Measurements from ENCODE around the gene ARID3C.

- TF ChIP-seq, protein P1, sequence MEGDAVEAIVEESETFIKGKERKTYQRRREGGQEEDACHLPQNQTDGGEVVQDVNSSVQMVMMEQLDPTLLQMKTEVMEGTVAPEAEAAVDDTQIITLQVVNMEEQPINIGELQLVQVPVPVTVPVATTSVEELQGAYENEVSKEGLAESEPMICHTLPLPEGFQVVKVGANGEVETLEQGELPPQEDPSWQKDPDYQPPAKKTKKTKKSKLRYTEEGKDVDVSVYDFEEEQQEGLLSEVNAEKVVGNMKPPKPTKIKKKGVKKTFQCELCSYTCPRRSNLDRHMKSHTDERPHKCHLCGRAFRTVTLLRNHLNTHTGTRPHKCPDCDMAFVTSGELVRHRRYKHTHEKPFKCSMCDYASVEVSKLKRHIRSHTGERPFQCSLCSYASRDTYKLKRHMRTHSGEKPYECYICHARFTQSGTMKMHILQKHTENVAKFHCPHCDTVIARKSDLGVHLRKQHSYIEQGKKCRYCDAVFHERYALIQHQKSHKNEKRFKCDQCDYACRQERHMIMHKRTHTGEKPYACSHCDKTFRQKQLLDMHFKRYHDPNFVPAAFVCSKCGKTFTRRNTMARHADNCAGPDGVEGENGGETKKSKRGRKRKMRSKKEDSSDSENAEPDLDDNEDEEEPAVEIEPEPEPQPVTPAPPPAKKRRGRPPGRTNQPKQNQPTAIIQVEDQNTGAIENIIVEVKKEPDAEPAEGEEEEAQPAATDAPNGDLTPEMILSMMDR (conservative IDR thresholded peaks at IDR 0.05 in 1 of 2, IDR thresholded peaks at IDR 0.05 in 1 of 2; ENCODE audit: extremely low read depth in 1 of 2, insufficient read depth in 1 of 2, low read depth in 1 of 2, low read length in 2 of 2) = no peak
- no peak for TF ChIP-seq EZH2 (IDR thresholded peaks at IDR 0.05; ENCODE audit: borderline replicate concordance, low read length)
These were observed 52.8 kb downstream of the ARID3C start for GRCh38 chr9:34575862-34576596.
